Measurements from ENCODE around the gene TXN2.
"Not testable (repeated sequence)": the region's sequence is repeated elsewhere in the genome, so short reads cannot be mapped to it uniquely, and the experiment has no call there.

TXN2 gene

GRCh38 chr22:36425977-36426523, 55.4 kb downstream of the TXN2 start:
- DNase-seq = no peak

- DNase-seq = no peak
Observed at GRCh38 chr22:36424901-36425579, 56.4 kb downstream of the TXN2 start.

- DNase-seq = not testable (repeated sequence)
Observed at GRCh38 chr22:36424466-36424865, 57.0 kb downstream of the TXN2 start.

- no peak for DNase-seq
Observed at GRCh38 chr22:36423461-36424404, 57.7 kb downstream of the TXN2 start.

- DNase-seq = no peak
Observed at GRCh38 chr22:36422287-36423014, 59.0 kb downstream of the TXN2 start.

- no peak for DNase-seq
Observed at GRCh38 chr22:36419912-36420882, 61.2 kb downstream of the TXN2 start.

- no peak for DNase-seq
Observed at GRCh38 chr22:36419177-36419911, 62.1 kb downstream of the TXN2 start.

- DNase-seq = no peak
Observed at GRCh38 chr22:36417281-36417686, 64.2 kb downstream of the TXN2 start.

Data from activated CD4-positive, CD25-positive, alpha-beta regulatory T cell treated with anti-CD3 and anti-CD28 coated beads, Interleukin-2, amount 50 U/mL, for 72 hours (primary cell).